ENCODE data around the gene MTHFD2L.
A peak's percentile ranks its signal among the peaks of the same experiment; 100 is the strongest.

MTHFD2L gene

DNA sequence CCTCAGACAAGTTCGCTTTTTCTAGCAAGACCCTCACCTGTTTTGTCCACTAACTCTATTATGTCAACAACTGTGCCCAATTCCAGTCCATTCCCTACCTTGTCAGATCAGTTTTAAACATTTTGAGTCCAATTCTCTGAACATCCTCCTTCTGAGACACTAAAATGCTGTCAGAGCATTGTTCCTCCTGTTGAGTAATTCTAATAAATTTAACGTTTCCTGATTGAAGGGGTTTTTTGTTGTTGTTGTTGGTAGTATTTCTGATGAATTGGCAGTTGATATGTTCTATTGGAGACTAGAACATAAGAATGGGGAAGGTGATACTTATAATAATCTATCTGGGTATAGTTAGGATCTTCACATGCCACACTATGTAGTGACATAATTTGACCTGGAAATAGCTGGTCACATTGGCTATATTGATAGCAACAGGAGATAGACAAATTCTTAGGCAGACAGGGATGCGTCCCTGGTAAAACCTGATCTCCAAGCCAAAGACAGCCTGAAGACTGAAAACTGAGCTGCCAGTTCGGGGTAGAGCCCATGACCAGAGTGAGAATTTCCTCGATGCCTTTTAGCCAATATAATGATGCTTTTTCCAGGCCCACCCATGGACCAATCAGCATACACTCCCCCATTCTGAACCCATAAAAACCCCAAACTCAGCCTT, 46.5 kb upstream of the MTHFD2L start:
- no peak overlapping the region for H3K4me3 ChIP-seq (ENCODE audit: control insufficient read depth, low read depth, low read length)
- TF ChIP-seq, protein P1, sequence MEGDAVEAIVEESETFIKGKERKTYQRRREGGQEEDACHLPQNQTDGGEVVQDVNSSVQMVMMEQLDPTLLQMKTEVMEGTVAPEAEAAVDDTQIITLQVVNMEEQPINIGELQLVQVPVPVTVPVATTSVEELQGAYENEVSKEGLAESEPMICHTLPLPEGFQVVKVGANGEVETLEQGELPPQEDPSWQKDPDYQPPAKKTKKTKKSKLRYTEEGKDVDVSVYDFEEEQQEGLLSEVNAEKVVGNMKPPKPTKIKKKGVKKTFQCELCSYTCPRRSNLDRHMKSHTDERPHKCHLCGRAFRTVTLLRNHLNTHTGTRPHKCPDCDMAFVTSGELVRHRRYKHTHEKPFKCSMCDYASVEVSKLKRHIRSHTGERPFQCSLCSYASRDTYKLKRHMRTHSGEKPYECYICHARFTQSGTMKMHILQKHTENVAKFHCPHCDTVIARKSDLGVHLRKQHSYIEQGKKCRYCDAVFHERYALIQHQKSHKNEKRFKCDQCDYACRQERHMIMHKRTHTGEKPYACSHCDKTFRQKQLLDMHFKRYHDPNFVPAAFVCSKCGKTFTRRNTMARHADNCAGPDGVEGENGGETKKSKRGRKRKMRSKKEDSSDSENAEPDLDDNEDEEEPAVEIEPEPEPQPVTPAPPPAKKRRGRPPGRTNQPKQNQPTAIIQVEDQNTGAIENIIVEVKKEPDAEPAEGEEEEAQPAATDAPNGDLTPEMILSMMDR (conservative IDR thresholded peaks at IDR 0.05; ENCODE audit: control insufficient read depth, insufficient read depth, low read depth, low read length), result no peak
- DNase-seq (ENCODE audit: low read depth), result no peak

- DNase-seq (ENCODE audit: low read depth), result peak; percentile 88
- TF ChIP-seq, protein P1 (conservative IDR thresholded peaks at IDR 0.05; ENCODE audit: control insufficient read depth, insufficient read depth, low read depth, low read length), result no peak
- no peak overlapping the region for H3K4me3 ChIP-seq (ENCODE audit: control insufficient read depth, low read depth, low read length)
Observed at GRCh38 chr4:74111990-74112389, 45.9 kb upstream of the MTHFD2L start.

GRCh38 chr4:74112399-74113105, 45.4 kb upstream of the MTHFD2L start:
- H3K4me3 ChIP-seq (ENCODE audit: control insufficient read depth, low read depth, low read length), result no peak overlapping the region
- TF ChIP-seq, protein P1 (conservative IDR thresholded peaks at IDR 0.05; ENCODE audit: control insufficient read depth, insufficient read depth, low read depth, low read length), result no peak
- DNase-seq (ENCODE audit: low read depth), result peak; percentile 41

DNA sequence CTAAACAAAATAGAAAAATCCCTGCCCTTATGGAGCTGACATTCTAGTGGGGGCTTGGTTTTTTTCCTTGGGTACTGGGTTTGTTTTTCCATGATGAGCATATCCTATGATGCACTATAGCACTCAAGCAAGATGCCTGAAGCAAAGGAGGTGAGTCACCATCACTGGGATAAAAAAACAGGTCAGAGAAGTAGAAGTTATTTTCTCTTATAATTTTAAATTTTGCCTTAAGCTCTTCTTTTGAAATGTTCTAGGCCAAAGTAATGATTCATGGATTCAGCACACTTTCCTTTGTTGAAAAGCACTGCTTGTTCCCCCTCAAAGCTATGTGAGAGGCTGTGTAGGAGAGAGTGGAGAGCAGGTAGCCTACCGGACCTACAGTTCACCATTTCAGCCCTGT, 43.7 kb upstream of the MTHFD2L start:
- no peak overlapping the region for H3K4me3 ChIP-seq (ENCODE audit: control insufficient read depth, low read depth, low read length)
- peak; percentile 85 for DNase-seq (ENCODE audit: low read depth)
- TF ChIP-seq, protein P1 (conservative IDR thresholded peaks at IDR 0.05; ENCODE audit: control insufficient read depth, insufficient read depth, low read depth, low read length), result no peak

DNA sequence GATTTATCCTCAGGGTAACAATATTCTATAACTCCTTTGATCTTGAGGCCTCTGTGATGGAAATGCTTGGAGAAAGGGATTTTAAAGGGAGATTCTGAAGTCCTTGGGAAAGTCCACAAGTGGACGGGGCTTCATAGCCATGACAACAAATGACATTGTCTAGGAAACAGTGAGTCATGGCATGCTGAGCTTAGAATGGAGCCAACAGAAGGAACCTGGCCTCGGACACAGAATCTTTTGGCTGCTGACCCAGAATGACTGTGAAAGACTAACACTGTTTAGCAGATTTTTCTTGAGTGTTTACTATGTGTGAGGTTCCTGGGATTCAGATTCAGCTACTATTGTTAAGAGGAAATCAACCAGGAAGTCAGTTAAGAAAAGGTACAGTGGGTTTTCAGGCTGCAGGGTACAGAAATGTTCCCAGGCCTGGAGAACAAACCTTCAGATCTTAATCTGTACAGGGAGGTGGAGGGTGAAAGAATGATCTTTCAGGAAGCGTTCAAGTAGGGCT, 40.8 kb upstream of the MTHFD2L start:
- DNase-seq (ENCODE audit: low read depth), result peak; percentile 98
- TF ChIP-seq, protein P1 (conservative IDR thresholded peaks at IDR 0.05; ENCODE audit: control insufficient read depth, insufficient read depth, low read depth, low read length), result no peak
- no peak overlapping the region for H3K4me3 ChIP-seq (ENCODE audit: control insufficient read depth, low read depth, low read length)

- H3K4me3 ChIP-seq (ENCODE audit: control insufficient read depth, low read depth, low read length), result no peak overlapping the region
- TF ChIP-seq, protein P1 (conservative IDR thresholded peaks at IDR 0.05; ENCODE audit: control insufficient read depth, insufficient read depth, low read depth, low read length), result no peak
- DNase-seq (ENCODE audit: low read depth), result no peak
Observed at GRCh38 chr4:74118600-74119338, 39.1 kb upstream of the MTHFD2L start.
